Neural crest cell (in vitro differentiated cells): ENCODE results near the gene LEFTY2. TPM values are rescaled to one million over a fixed set of nuclear protein-coding genes. Genes with fewer than 3 reads are reported as not detected.

ENCODE experiments used
- DNase-seq: peaks from one replicate; pipeline ENCODE4 v3.0.0; 2021; ENCODE audit warnings: low read depth, mixed read lengths, low spot score
- H3K27ac Mint-ChIP-seq: one replicate; pipeline ENCODE4 v1.8.0; 2021; ENCODE audit warnings: mild to moderate bottlenecking, mixed read lengths; ENCODE audit not compliant: unreplicated experiment
- H3K27me3 Mint-ChIP-seq: 2 replicates; pipeline ENCODE4 v1.8.0; 2021; ENCODE audit warnings: low read depth, mild to moderate bottlenecking, mixed read lengths
- H3K36me3 Mint-ChIP-seq: 2 replicates; pipeline ENCODE4 v1.8.0; 2021; ENCODE audit warnings: low read depth, mild to moderate bottlenecking, mixed read lengths
- H3K4me1 Mint-ChIP-seq: 2 replicates; pipeline ENCODE4 v1.8.0; 2021; ENCODE audit warnings: mixed read lengths
- H3K4me3 Mint-ChIP-seq: one replicate; pipeline ENCODE4 v1.8.0; 2021; ENCODE audit warnings: mild to moderate bottlenecking, mixed read lengths
- H3K9me3 Mint-ChIP-seq: 2 replicates; pipeline ENCODE4 v1.8.0; 2021; ENCODE audit warnings: mixed read lengths
- CTCF ChIP-seq: fragments of 200-600 bp; sonication (generic); conservative IDR thresholded peaks from 2 replicates; pipeline ENCODE4 v1.5.0; 2021; ENCODE audit warnings: antibody characterized with exemption, mild to moderate bottlenecking
- total RNA-seq: library from RNA; stranded (reverse); gene quantifications from 2 replicates; pipeline ENCODE4 v1.2.1, GENCODE V29; 2021

Gene LEFTY2
- total RNA-seq, 1 donor from 2014 or later, result not detected

DNA sequence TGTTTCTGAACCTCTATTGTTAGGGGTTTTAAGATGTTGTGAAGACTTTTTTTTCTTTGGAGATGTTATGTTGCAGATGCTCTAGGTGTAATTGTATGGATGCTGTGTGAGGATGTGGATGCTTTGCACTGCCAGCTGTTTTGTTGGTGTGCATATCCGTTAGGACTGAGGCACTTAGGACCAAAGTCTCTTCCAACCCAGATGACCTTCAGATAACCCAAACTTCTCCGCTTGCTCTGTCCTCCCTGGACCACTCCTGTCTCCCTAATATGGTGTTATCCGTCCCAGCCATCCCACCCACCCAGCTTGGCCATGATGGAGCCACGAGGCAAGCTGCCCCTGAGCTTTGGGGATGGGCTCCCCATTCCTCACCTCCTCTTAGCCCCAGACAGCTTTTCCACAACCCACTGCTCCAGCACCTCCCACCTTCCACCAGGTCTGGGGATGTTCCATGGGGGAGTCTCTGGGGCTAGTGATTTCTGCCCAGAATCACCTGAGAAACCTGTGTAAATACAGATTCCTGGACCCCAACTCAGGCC is 5.1 kb upstream of the LEFTY2 start:
- Mint-ChIP-seq H3K27ac (peak overlapping the region; percentile 74), H3K4me3 (no peak overlapping the region), H3K9me3 (no peaks in the 10 kb centered on the region), H3K36me3 (no peaks in the 10 kb centered on the region), H3K27me3 (peaks cover 9% of the 10 kb centered on the region), H3K4me1 (peaks cover 44% of the 10 kb centered on the region)
- DNase-seq, result no peak
- no peak for TF ChIP-seq CTCF

DNA sequence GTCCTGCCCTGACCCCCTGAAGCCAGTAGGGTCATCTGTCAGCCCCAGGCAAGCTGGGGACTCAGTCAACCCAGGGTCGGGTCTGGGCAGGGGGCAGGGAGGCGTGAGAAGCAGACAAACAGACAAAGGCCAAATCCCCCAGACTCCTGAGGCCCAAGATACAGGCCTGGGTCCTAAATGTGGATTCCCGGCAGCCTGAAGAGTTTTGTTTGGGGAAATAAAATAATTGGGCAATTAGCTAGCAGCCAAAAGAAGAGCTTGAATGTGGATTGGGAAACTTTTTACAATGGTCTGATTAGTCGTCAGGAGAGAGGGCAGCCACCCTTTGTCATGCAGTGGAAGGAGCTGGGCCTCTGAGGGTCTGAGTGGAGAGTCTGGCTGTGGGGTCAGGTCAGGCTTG is 4.5 kb upstream of the LEFTY2 start:
- Mint-ChIP-seq H3K27ac (peak overlapping the region; percentile 74), H3K27me3 (peaks cover 5% of the 10 kb centered on the region), H3K36me3 (no peaks in the 10 kb centered on the region), H3K4me1 (peaks cover 44% of the 10 kb centered on the region), H3K9me3 (no peaks in the 10 kb centered on the region), H3K4me3 (peak overlapping the region; percentile 21)
- no peak for TF ChIP-seq CTCF
- no peak for DNase-seq

DNA sequence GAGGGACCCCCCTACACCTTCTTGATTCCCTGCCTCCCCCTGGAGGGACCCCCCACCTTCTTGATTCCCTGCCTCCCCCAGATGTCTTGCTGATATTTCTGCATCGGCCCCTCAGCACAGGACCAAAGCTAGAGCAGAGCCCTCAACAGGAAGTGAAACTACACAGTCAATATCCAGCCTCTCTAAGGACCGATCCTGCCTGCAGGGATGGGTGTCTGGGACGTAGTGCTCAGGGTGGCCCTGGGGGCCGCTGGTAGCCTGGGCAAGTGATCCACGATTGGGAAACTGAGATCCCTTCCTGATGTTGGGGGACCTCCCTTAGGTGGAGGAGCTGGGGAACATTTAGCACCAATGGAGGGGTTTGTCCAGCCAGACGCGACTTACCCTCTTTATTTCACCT is 3.9 kb upstream of the LEFTY2 start:
- H3K4me1 Mint-ChIP-seq, result peaks cover 44% of the 10 kb centered on the region
- peaks cover 5% of the 10 kb centered on the region for H3K27me3 Mint-ChIP-seq
- H3K4me3 Mint-ChIP-seq, result no peak overlapping the region
- no peaks in the 10 kb centered on the region for H3K36me3 Mint-ChIP-seq
- TF ChIP-seq CTCF, result no peak
- no peak for DNase-seq
- H3K27ac Mint-ChIP-seq, result peak overlapping the region; percentile 74
- H3K9me3 Mint-ChIP-seq, result no peaks in the 10 kb centered on the region

GRCh38 chr1:225944387-225944786 is 3.4 kb upstream of the LEFTY2 start:
- Mint-ChIP-seq H3K9me3 (no peaks in the 10 kb centered on the region), H3K4me3 (no peak overlapping the region), H3K27ac (no peak overlapping the region), H3K27me3 (peaks cover 5% of the 10 kb centered on the region), H3K36me3 (no peaks in the 10 kb centered on the region), H3K4me1 (peaks cover 44% of the 10 kb centered on the region)
- DNase-seq, result no peak
- TF ChIP-seq CTCF, result no peak

GRCh38 chr1:225943582-225943981 is 2.6 kb upstream of the LEFTY2 start:
- TF ChIP-seq CTCF, result no peak
- Mint-ChIP-seq H3K36me3 (no peaks in the 10 kb centered on the region), H3K9me3 (no peaks in the 10 kb centered on the region), H3K27me3 (peaks cover 3% of the 10 kb centered on the region), H3K4me3 (no peak overlapping the region), H3K27ac (no peak overlapping the region), H3K4me1 (peaks cover 44% of the 10 kb centered on the region)
- no peak for DNase-seq
